Upper lobe of left lung (tissue), 4 donors: ENCODE results near the gene CC2D1B.

ENCODE experiments used
- CTCF ChIP-seq, 6 experiments: fragments of 450-650 bp in 4 of 6; fragments of 200-600 bp in 2 of 6; sonication (generic) in 2 of 6; IDR thresholded peaks; one replicate each; pipeline ENCODE4 v1.5.1; 2016 to 2019; ENCODE audit warnings: antibody characterized with exemption in 6 of 6
- EP300 ChIP-seq, 4 donors: sonication (generic); formaldehyde crosslinking; IDR thresholded peaks; one replicate each; pipeline ENCODE4 v1.5.1; 2017; ENCODE audit warnings: antibody characterized with exemption in 4 of 4, control low read depth in 2 of 4
- POLR2A ChIP-seq, 4 donors: fragments of 450-650 bp; IDR thresholded peaks; one replicate each; pipeline ENCODE4 v1.5.1; 2016 to 2017; ENCODE audit warnings: antibody characterized with exemption in 4 of 4, mild to moderate bottlenecking in 2 of 4

GRCh38 chr1:52321061-52321460, 44.9 kb downstream of the CC2D1B start:
- TF ChIP-seq CTCF (IDR thresholded peaks at IDR 0.05), result no peak
- no peak for TF ChIP-seq POLR2A (IDR thresholded peaks at IDR 0.05)
- no peak for TF ChIP-seq EP300 (IDR thresholded peaks at IDR 0.05)
